Kidney (tissue), 14 donors: ENCODE results near the gene COL23A1. TPM values are rescaled to one million over a fixed set of nuclear protein-coding genes. Genes with fewer than 3 reads are reported as not detected.

ENCODE experiments used
- DNase-seq, 5 donors: peaks; one replicate each; pipeline ENCODE4 v3.0.0-alpha.2; 2013 to 2020
- FAIRE-seq: peaks from 2 replicates; lab custom pipeline; 2012; peaks lifted over from hg19 to GRCh38; lab: Jason Lieb, UNC
- H3K27ac ChIP-seq, 2 donors: one replicate each; pipeline ENCODE4 v1.7.0; 2013; ENCODE audit warnings: low read depth in 2 of 2, low read length in 2 of 2, inconsistent platforms in 1 of 2
- H3K27me3 ChIP-seq: one replicate; pipeline ENCODE4 v1.7.1; 2013; ENCODE audit warnings: low read length, inconsistent platforms; ENCODE audit not compliant: control insufficient read depth, insufficient read depth
- H3K36me3 ChIP-seq, 3 donors: one replicate each; pipeline versions ENCODE4 v1.7.0 to v1.7.1; 2013; ENCODE audit warnings: low read length in 3 of 3, control low read depth in 1 of 3, inconsistent platforms in 1 of 3; ENCODE audit not compliant: insufficient read depth in 3 of 3, control insufficient read depth in 2 of 3
- H3K4me1 ChIP-seq, 3 donors: one replicate each; pipeline versions ENCODE4 v1.7.0 to v1.7.1; 2013; ENCODE audit warnings: low read length in 3 of 3, inconsistent platforms in 1 of 3, low read depth in 1 of 3; ENCODE audit not compliant: control insufficient read depth in 2 of 3, insufficient read depth in 2 of 3
- H3K4me3 ChIP-seq, 3 donors: one replicate each; pipeline versions ENCODE4 v1.7.0 to v1.8.1; 2013; ENCODE audit warnings: low read length in 3 of 3, control low read depth in 1 of 3, inconsistent platforms in 1 of 3
- H3K9ac ChIP-seq, 3 donors: one replicate each; pipeline versions ENCODE4 v1.7.0 to v1.7.1; 2013; ENCODE audit warnings: low read length in 3 of 3, control low read depth in 1 of 3, inconsistent platforms in 1 of 3
- H3K9me3 ChIP-seq, 3 donors: one replicate each; pipeline versions ENCODE4 v1.7.0 to v1.7.1; 2013; ENCODE audit warnings: low read length in 3 of 3, control low read depth in 1 of 3, inconsistent platforms in 1 of 3; ENCODE audit not compliant: control insufficient read depth in 2 of 3, insufficient read depth in 1 of 3
- CTCF ChIP-seq: IDR thresholded peaks from 3 replicates; pipeline ENCODE4 v1.5.1; 2012; ENCODE audit warnings: mild to moderate bottlenecking, moderate library complexity, borderline replicate concordance; ENCODE audit not compliant: insufficient read depth; ENCODE audit errors: extremely low read depth
- intact Hi-C: fragments of 100-400 bp; cut with DNase I; formaldehyde crosslinking; loops from one replicate; pipeline ENCODE4 v1.11.1; 2022
- polyA plus RNA-seq: library from polyadenylated mRNA; stranded (reverse); fragments of 350-450 nt; fragmentation: Illumina TruSeq; extraction: RNeasy Lipid Tissue Mini Kit (QIAGEN cat#74804); gene quantifications from one replicate; pipeline ENCODE4 v1.2.3, GENCODE V29; 2014; ENCODE audit warnings: low read depth, low replicate concordance; ENCODE audit not compliant: insufficient read depth
- total RNA-seq: library from RNA; stranded (reverse); fragmentation: NEBNext Ultra II Directional; extraction: Animal tissue kit (Norgen Biotek cat#: 25700); gene quantifications from one replicate; pipeline ENCODE4 v1.2.1, GENCODE V29; 2021
- donor health status: control.
- donor health status: control.
- donor health status: control.
- donor health status: control.
- donor health status: control.
- donor health status: DM: yes; HTN: yes; CAD: no.
- donor health status: Normal renal cell carcinoma (clear cell type).

The COL23A1 gene
- total and polyA plus RNA-seq, 2 donors from 2014 or later: 4.1 to 8.7 TPM

DNA sequence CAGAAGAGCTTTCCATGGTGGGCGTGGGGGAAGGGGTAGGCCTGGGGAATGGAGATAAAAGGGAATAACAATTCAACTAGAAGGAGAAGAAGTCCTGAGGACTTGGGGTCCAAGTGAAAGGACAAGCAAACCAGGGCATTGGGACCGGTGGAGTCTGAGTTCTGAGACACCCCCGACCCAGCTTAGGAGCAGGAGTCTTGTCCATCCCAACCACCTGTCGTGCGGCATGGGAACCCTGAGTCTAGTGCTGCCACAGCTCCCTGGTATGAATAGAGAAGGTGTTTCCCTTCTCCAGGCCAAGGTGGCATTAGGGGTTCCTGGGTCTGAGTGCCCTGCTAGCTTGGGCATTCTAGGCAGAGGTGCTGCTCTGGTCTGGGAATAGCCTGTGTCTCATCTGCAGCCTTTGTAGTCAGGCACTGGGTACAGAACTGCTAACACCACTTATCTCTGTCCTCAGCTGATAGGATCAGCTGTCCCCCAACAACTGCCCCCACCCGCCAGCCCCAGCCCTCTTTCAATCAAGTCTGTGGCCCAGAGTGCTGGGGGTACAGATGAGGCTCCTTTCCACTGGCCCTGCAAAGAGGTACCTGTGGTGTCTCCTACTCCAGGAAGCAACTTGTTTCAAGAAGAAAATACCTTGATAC, 375.9 kb downstream of the COL23A1 start:
- no peak for FAIRE-seq
- Histone ChIP-seq H3K4me1 (peaks cover 0 to 28% (median 26%) of the 10 kb centered on the region in 3 donors), H3K9me3 (no peaks in the 10 kb centered on the region), H3K27ac (peak overlapping the region; percentile 26 to 42), H3K27me3 (no peaks in the 10 kb centered on the region), H3K4me3 (no peak overlapping the region), H3K9ac (no peak overlapping the region), H3K36me3 (peaks cover 11 to 57% (median 48%) of the 10 kb centered on the region in 3 donors)
- no peak for TF ChIP-seq CTCF
- DNase-seq: peak in 1 of 5 donors; percentile 37
- intact Hi-C loops: no loop called here

DNA sequence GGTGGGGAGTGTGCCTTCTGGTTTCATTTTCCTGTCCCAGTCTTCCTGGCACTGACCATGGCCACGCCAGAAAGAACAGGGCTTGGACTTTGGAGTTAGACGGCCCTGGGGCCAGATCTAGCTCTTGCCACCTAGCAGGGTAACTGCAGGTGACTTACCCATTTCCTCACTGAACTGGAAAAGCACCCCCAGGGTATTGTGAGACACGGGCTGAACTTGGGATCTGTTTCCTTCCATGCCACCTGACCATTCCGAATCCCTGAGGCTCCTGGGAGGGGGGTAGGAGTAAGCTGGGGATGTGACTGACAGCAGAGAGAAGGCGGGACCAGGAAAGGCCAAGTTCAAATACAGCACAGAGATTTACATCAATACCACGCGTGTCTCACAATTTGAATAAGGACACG, 376.4 kb downstream of the COL23A1 start:
- Histone ChIP-seq H3K9me3 (no peaks in the 10 kb centered on the region), H3K9ac (no peak overlapping the region), H3K27me3 (no peaks in the 10 kb centered on the region), H3K27ac (peak overlapping the region; percentile 26 to 73), H3K36me3 (peaks cover 13 to 62% (median 53%) of the 10 kb centered on the region in 3 donors), H3K4me1 (peaks cover 0 to 28% (median 26%) of the 10 kb centered on the region in 3 donors), H3K4me3 (no peak overlapping the region)
- TF ChIP-seq CTCF: no peak
- DNase-seq (peak in 3 of 5 donors; percentile 26 to 80 (median 53)), FAIRE-seq (no peak)
- intact Hi-C loops: no loop called here

DNA sequence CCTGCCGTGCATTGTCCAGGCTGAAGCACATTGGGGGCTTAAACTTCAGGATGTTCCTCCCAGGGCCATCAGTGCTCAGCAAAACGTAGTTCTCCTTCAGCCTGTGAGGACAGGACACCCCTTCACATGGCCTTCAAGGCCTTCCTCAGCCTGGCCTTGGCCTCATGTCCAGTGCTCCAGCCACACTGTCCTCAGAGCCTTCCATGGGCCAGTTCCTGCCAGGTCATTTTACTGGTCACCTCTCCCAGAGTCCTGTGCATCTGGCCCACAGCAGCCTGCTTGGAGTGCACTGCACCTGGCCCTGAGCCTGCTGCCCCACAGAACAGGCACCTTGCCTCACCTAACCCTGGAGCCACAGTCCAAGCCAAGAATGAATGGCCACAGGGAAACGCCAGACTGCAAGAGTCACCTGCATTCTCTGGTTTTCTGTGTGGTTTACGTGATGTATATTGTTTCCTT, 377.2 kb downstream of the COL23A1 start:
- peaks cover 0 to 28% (median 26%) of the 10 kb centered on the region in 3 donors for H3K4me1 ChIP-seq
- no peaks in the 10 kb centered on the region for H3K27me3 ChIP-seq
- no peak overlapping the region for H3K9ac ChIP-seq

More for the DNA sequence above, 377.2 kb downstream of the COL23A1 start:
- intact Hi-C loops: no loop called here
- FAIRE-seq: no peak
- peak overlapping the region; percentile 19 to 73 for H3K27ac ChIP-seq
- no peak for TF ChIP-seq CTCF
- H3K9me3 ChIP-seq: no peaks in the 10 kb centered on the region
- H3K4me3 ChIP-seq: no peak overlapping the region
- H3K36me3 ChIP-seq: peaks cover 15 to 69% (median 56%) of the 10 kb centered on the region in 3 donors
- DNase-seq: peak in 1 of 5 donors; percentile 66
